HepG2 (cell line): Measurements from ENCODE around the gene SPACDR. TPM values are rescaled to one million over a fixed set of nuclear protein-coding genes. Genes with fewer than 3 reads are reported as not detected.

ENCODE experiments used
- AHR ChIP-seq: IDR thresholded peaks from 2 replicates; pipeline ENCODE4 v1.6.1; 2018; ENCODE audit warnings: missing genetic modification reagents, missing compliant biosample characterization
- ATAD3A ChIP-seq: sonication (generic); formaldehyde crosslinking; IDR thresholded peaks from 2 replicates; pipeline ENCODE4 v1.4.0; 2020; ENCODE audit warnings: missing genetic modification reagents
- HOXA9 ChIP-seq: sonication (generic); formaldehyde crosslinking; IDR thresholded peaks from 2 replicates; pipeline ENCODE4 v1.8.1; 2022; ENCODE audit warnings: missing genetic modification reagents, mild to moderate bottlenecking, moderate library complexity, borderline replicate concordance
- KAT2B ChIP-seq: fragments of 150-350 bp; IDR thresholded peaks from 2 replicates; pipeline ENCODE4 v1.6.1; 2014; ENCODE audit warnings: low read depth, low read length, borderline replicate concordance
- MAFG ChIP-seq: sonication (generic); formaldehyde crosslinking; IDR thresholded peaks from 2 replicates; pipeline ENCODE4 v1.5.1; 2020; ENCODE audit warnings: mild to moderate bottlenecking, missing genetic modification reagents
- MTF1 ChIP-seq: sonication (generic); formaldehyde crosslinking; IDR thresholded peaks from 2 replicates; pipeline ENCODE4 v1.5.0; 2020; ENCODE audit warnings: missing genetic modification reagents
- NFE2L1 ChIP-seq: sonication (generic); formaldehyde crosslinking; IDR thresholded peaks from 2 replicates; pipeline ENCODE4 v1.4.0; 2020; ENCODE audit warnings: missing genetic modification reagents, mild to moderate bottlenecking, borderline replicate concordance
- NFKB2 ChIP-seq: sonication (generic); formaldehyde crosslinking; IDR thresholded peaks from 2 replicates; pipeline ENCODE4 v1.4.0; 2020; ENCODE audit warnings: missing genetic modification reagents, borderline replicate concordance
- NR1H2 ChIP-seq: sonication (generic); formaldehyde crosslinking; IDR thresholded peaks from 2 replicates; pipeline ENCODE4 v1.8.1; 2022; ENCODE audit warnings: low read depth, missing genetic modification reagents, borderline replicate concordance
- NRL ChIP-seq: sonication (generic); formaldehyde crosslinking; IDR thresholded peaks from 2 replicates; pipeline ENCODE4 v1.5.0; 2020; ENCODE audit warnings: missing genetic modification reagents, mild to moderate bottlenecking, moderate library complexity, borderline replicate concordance
- ONECUT2 ChIP-seq: sonication (generic); formaldehyde crosslinking; IDR thresholded peaks from 2 replicates; pipeline ENCODE4 v1.4.0; 2020; ENCODE audit warnings: missing genetic modification reagents
- PAWR ChIP-seq: sonication (generic); formaldehyde crosslinking; IDR thresholded peaks from 2 replicates; pipeline ENCODE4 v1.4.0; 2020; ENCODE audit warnings: missing genetic modification reagents, mild to moderate bottlenecking, borderline replicate concordance
- PHF21A ChIP-seq: sonication (generic); formaldehyde crosslinking; IDR thresholded peaks from 2 replicates; pipeline ENCODE4 v1.5.0; 2020; ENCODE audit warnings: mild to moderate bottlenecking, missing genetic modification reagents
- SAP130 ChIP-seq: IDR thresholded peaks from 2 replicates; pipeline ENCODE4 v1.6.1; 2016; ENCODE audit warnings: low read depth
- SNAPC2 ChIP-seq: sonication (generic); formaldehyde crosslinking; IDR thresholded peaks from 2 replicates; pipeline ENCODE4 v1.8.1; 2022; ENCODE audit warnings: mild to moderate bottlenecking, missing genetic modification reagents
- ZBTB21 ChIP-seq: sonication (generic); formaldehyde crosslinking; IDR thresholded peaks from 2 replicates; pipeline ENCODE4 v1.4.0; 2020; ENCODE audit warnings: missing genetic modification reagents
- ZFX ChIP-seq: sonication (generic); formaldehyde crosslinking; IDR thresholded peaks from 2 replicates; pipeline ENCODE4 v1.4.0; 2020; ENCODE audit warnings: mild to moderate bottlenecking, low read depth, missing genetic modification reagents, moderate library complexity
- ZNF781 ChIP-seq: sonication (generic); formaldehyde crosslinking; IDR thresholded peaks from 2 replicates; pipeline ENCODE4 v1.5.1; 2020; ENCODE audit warnings: borderline replicate concordance, mild to moderate bottlenecking, missing genetic modification reagents; ENCODE audit errors: not compliant biosample characterization
- ZNF879 ChIP-seq: sonication (generic); formaldehyde crosslinking; IDR thresholded peaks from 2 replicates; pipeline ENCODE4 v1.8.1; 2023; ENCODE audit warnings: missing genetic modification reagents
- polyA plus RNA-seq, 8 experiments: library from polyadenylated mRNA; depleted of rRNA in 3 of 8; stranded (reverse) in 7 of 8; unstranded in 1 of 8; fragments of >200 nt; fragmentation: Illumina TruSeq in 4 of 8; extraction: Trizol in 4 of 8; gene quantifications; 2 replicates each; pipeline versions ENCODE4 v1.2.1 to v1.2.3, GENCODE V29; 2011 to 2016; ENCODE audit warnings: low read depth in 4 of 8, missing spikeins in 1 of 8, mixed read lengths in 1 of 8; ENCODE audit not compliant: insufficient read depth in 1 of 8
- total RNA-seq, 5 experiments: library from RNA; depleted of rRNA; stranded (reverse); fragments of >200 nt; fragmentation: Illumina TruSeq; extraction: Trizol; gene quantifications; 2 replicates each; pipeline ENCODE4 v1.2.3, GENCODE V29; 2016; ENCODE audit warnings: low read depth in 1 of 5
- TF ChIP-seq, protein P1 (sequence below): conservative IDR thresholded peaks from 2 replicates; pipeline ENCODE4 v1.6.1; 2018; ENCODE audit warnings: missing genetic modification reagents
- TF ChIP-seq, protein P2 (sequence below): IDR thresholded peaks from 2 replicates; pipeline ENCODE4 v1.6.1; 2016; ENCODE audit warnings: missing genetic modification reagents, missing compliant biosample characterization
- TF ChIP-seq, protein P3 (sequence below): sonication (generic); formaldehyde crosslinking; IDR thresholded peaks from 2 replicates; pipeline ENCODE4 v1.4.0; 2020; ENCODE audit warnings: missing genetic modification reagents
- TF ChIP-seq, protein P4 (sequence below): sonication (generic); formaldehyde crosslinking; IDR thresholded peaks from 2 replicates; pipeline ENCODE4 v1.4.0; 2020; ENCODE audit warnings: missing genetic modification reagents
- TF ChIP-seq, protein P5 (sequence below): IDR thresholded peaks from 2 replicates; pipeline ENCODE4 v1.6.1; 2016; ENCODE audit warnings: mild to moderate bottlenecking, missing biosample characterization, missing genetic modification reagents

The SPACDR gene
- total and polyA plus RNA-seq, 2 of the 13 experiments (the other 11 are each of a cell fraction or from before 2014, with no cell fraction given) = 0.41 TPM; not detected in 1

DNA sequence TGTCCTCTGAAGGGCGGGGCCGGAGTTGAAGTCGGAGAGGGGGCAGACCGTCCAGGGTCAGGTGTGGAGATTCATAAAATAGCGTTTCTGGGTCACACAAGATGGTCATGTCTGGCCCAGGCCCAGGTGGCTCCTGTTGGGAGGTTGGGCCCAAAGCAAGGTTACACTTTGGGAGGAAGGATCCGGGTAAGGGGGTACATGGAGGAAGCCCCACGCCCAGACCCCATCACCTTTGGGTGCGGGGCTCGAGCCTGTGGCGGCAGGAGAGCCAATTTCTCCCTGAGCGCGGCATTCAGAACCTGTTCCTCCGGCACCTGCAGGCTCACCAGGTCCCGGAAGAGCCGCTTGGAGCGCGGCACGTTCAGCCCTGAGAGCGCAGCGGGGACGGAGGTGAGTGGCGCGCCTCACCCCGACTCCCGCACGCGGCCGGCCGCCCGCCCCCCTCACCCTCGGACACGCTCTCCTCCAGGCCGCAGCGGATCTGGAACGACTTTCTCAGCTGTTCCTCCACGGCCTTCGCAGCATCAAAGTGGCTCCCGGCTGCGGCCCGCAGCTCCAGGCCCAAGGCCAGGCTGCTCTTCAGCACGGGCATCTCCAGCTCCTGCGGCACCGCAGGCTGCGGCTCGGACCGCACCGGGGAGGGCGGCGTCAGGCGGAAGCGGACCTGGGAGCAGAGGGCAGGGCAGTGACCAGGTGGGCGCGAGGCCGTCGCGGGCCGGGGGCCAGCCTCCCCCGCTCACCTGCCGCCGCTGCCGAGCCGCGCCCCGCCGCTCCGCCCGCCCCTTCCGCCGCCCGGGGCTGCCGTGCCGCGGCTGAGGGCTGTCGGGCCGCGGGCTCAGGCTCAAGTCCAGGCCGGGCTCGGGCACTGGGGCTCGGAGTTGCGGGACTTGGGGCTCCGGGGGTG, 28.4 kb downstream of the SPACDR start (continued):
- TF ChIP-seq, protein P1, sequence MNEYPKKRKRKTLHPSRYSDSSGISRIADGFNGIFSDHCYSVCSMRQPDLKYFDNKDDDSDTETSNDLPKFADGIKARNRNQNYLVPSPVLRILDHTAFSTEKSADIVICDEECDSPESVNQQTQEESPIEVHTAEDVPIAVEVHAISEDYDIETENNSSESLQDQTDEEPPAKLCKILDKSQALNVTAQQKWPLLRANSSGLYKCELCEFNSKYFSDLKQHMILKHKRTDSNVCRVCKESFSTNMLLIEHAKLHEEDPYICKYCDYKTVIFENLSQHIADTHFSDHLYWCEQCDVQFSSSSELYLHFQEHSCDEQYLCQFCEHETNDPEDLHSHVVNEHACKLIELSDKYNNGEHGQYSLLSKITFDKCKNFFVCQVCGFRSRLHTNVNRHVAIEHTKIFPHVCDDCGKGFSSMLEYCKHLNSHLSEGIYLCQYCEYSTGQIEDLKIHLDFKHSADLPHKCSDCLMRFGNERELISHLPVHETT (CRISPR knock-in tag) = no peak
- TF ChIP-seq PAWR = no peak
- peak; percentile 64; the same call in 1 of the 2 replicates for TF ChIP-seq HOXA9 (CRISPR knock-in tag)
- TF ChIP-seq NRL (CRISPR knock-in tag) = no peak
- TF ChIP-seq NR1H2 (CRISPR knock-in tag) = 0 out of 2 replicates have a peak, but pooled peaks have one; percentile 53
- no peak for TF ChIP-seq ZBTB21 (CRISPR knock-in tag)
- no peak for TF ChIP-seq NFKB2 (CRISPR knock-in tag)
- no peak for TF ChIP-seq ZNF781 (CRISPR knock-in tag)
- TF ChIP-seq MTF1 (CRISPR knock-in tag) = no peak
- TF ChIP-seq, protein P2, sequence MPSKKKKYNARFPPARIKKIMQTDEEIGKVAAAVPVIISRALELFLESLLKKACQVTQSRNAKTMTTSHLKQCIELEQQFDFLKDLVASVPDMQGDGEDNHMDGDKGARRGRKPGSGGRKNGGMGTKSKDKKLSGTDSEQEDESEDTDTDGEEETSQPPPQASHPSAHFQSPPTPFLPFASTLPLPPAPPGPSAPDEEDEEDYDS (CRISPR knock-in tag) = no peak
- no peak for TF ChIP-seq NFE2L1 (CRISPR knock-in tag)
- 0 out of 2 replicates have a peak, but pooled peaks have one; percentile 17 for TF ChIP-seq ZNF879 (CRISPR knock-in tag)
- peak; percentile 7; the same call in 1 of the 2 replicates for TF ChIP-seq ONECUT2 (CRISPR knock-in tag)
- TF ChIP-seq, protein P3, sequence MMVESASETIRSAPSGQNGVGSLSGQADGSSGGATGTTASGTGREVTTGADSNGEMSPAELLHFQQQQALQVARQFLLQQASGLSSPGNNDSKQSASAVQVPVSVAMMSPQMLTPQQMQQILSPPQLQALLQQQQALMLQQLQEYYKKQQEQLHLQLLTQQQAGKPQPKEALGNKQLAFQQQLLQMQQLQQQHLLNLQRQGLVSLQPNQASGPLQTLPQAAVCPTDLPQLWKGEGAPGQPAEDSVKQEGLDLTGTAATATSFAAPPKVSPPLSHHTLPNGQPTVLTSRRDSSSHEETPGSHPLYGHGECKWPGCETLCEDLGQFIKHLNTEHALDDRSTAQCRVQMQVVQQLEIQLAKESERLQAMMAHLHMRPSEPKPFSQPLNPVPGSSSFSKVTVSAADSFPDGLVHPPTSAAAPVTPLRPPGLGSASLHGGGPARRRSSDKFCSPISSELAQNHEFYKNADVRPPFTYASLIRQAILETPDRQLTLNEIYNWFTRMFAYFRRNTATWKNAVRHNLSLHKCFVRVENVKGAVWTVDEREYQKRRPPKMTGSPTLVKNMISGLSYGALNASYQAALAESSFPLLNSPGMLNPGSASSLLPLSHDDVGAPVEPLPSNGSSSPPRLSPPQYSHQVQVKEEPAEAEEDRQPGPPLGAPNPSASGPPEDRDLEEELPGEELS (CRISPR knock-in tag) = no peak
- TF ChIP-seq, protein P4, sequence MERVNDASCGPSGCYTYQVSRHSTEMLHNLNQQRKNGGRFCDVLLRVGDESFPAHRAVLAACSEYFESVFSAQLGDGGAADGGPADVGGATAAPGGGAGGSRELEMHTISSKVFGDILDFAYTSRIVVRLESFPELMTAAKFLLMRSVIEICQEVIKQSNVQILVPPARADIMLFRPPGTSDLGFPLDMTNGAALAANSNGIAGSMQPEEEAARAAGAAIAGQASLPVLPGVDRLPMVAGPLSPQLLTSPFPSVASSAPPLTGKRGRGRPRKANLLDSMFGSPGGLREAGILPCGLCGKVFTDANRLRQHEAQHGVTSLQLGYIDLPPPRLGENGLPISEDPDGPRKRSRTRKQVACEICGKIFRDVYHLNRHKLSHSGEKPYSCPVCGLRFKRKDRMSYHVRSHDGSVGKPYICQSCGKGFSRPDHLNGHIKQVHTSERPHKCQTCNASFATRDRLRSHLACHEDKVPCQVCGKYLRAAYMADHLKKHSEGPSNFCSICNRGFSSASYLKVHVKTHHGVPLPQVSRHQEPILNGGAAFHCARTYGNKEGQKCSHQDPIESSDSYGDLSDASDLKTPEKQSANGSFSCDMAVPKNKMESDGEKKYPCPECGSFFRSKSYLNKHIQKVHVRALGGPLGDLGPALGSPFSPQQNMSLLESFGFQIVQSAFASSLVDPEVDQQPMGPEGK = peak; percentile 2; the same call in 1 of the 2 replicates
- no peak for TF ChIP-seq MAFG
- TF ChIP-seq ATAD3A (CRISPR knock-in tag) = no peak
- no peak for TF ChIP-seq KAT2B
- peak; percentile 2 for TF ChIP-seq SAP130 (CRISPR knock-in tag)
- TF ChIP-seq ZFX (CRISPR knock-in tag) = peak; percentile 73
- TF ChIP-seq, protein P5, sequence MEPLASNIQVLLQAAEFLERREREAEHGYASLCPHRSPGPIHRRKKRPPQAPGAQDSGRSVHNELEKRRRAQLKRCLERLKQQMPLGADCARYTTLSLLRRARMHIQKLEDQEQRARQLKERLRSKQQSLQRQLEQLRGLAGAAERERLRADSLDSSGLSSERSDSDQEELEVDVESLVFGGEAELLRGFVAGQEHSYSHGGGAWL (CRISPR knock-in tag) = peak; percentile 63; the same call in 1 of the 2 replicates
- TF ChIP-seq SNAPC2 = peak; percentile 77
- TF ChIP-seq PHF21A = no peak
- no peak for TF ChIP-seq AHR
